Activated T-helper 2 cell treated with anti-CD3 and anti-CD28 coated beads, Interferon-gamma antibody, Interleukin-2, Interleukin-4, amounts not matched to agents 10 μg/mL and 5 μg/mL and 100 μg/mL, durations not matched to agents 14 hours and 24 hours and 36 hours (primary cell): ENCODE results near the gene PITX1. TPM values are rescaled to one million over a fixed set of nuclear protein-coding genes. Genes with fewer than 3 reads are reported as not detected.

Experiments used
- DNase-seq: peaks from one replicate; pipeline ENCODE4 v3.0.0; 2021; ENCODE audit warnings: low spot score
- H3K27ac Mint-ChIP-seq: one replicate; pipeline ENCODE4 v1.8.0; 2021; ENCODE audit warnings: mixed read lengths
- H3K27me3 Mint-ChIP-seq: one replicate; pipeline ENCODE4 v1.8.0; 2021; ENCODE audit warnings: low read depth, mixed read lengths
- H3K36me3 Mint-ChIP-seq: one replicate; pipeline ENCODE4 v1.8.0; 2021; ENCODE audit warnings: low read depth, mixed read lengths
- H3K4me1 Mint-ChIP-seq: one replicate; pipeline ENCODE4 v1.8.0; 2021; ENCODE audit warnings: low read depth, mixed read lengths
- H3K4me3 Mint-ChIP-seq: one replicate; pipeline ENCODE4 v1.8.0; 2021; ENCODE audit warnings: low read depth, mild to moderate bottlenecking, moderate library complexity, mixed read lengths
- H3K9me3 Mint-ChIP-seq: one replicate; pipeline ENCODE4 v1.8.0; 2021; ENCODE audit warnings: mixed read lengths
- intact Hi-C: fragments of 100-400 bp; cut with micrococcal nuclease; formaldehyde crosslinking; loops from one replicate; pipeline ENCODE4 v1.15.1; 2023
- total RNA-seq: library from RNA; stranded (reverse); gene quantifications from 2 replicates; pipeline ENCODE4 v1.2.3, GENCODE V29; 2022

The PITX1 gene
- total RNA-seq, 1 donor from 2014 or later, result 0.46 TPM

- DNase-seq, result no peak
- intact Hi-C loops, result no loop called here
- no peaks in the 10 kb centered on the region for H3K9me3 Mint-ChIP-seq
- H3K27me3 Mint-ChIP-seq, result peaks cover 2% of the 10 kb centered on the region
- H3K27ac Mint-ChIP-seq, result no peak overlapping the region
- H3K4me1 Mint-ChIP-seq, result no peaks in the 10 kb centered on the region
- H3K36me3 Mint-ChIP-seq, result no peaks in the 10 kb centered on the region
- H3K4me3 Mint-ChIP-seq, result no peak overlapping the region
Observed at GRCh38 chr5:135069016-135069770, 35.2 kb upstream of the PITX1 start.

- no peak for DNase-seq
- no peaks in the 10 kb centered on the region for H3K36me3 Mint-ChIP-seq
- no peaks in the 10 kb centered on the region for H3K4me1 Mint-ChIP-seq
- H3K27ac Mint-ChIP-seq, result no peak overlapping the region
- no peak overlapping the region for H3K4me3 Mint-ChIP-seq
- intact Hi-C loops, result no loop called here
- peaks cover 2% of the 10 kb centered on the region for H3K27me3 Mint-ChIP-seq
- H3K9me3 Mint-ChIP-seq, result no peaks in the 10 kb centered on the region
Observed at GRCh38 chr5:135067587-135067986, 33.6 kb upstream of the PITX1 start.

- intact Hi-C loops, result no loop called here
- no peak for DNase-seq
- Mint-ChIP-seq H3K27me3 (no peaks in the 10 kb centered on the region), H3K9me3 (no peaks in the 10 kb centered on the region), H3K4me3 (no peak overlapping the region), H3K36me3 (no peaks in the 10 kb centered on the region), H3K27ac (no peak overlapping the region), H3K4me1 (no peaks in the 10 kb centered on the region)
Observed at GRCh38 chr5:135066781-135067180, 32.8 kb upstream of the PITX1 start.

- Mint-ChIP-seq H3K4me1 (no peaks in the 10 kb centered on the region), H3K36me3 (no peaks in the 10 kb centered on the region), H3K27ac (no peak overlapping the region), H3K9me3 (no peaks in the 10 kb centered on the region), H3K4me3 (no peak overlapping the region), H3K27me3 (peaks cover under 1% of the 10 kb centered on the region)
- DNase-seq, result no peak
- intact Hi-C loops, result no loop called here
Observed at GRCh38 chr5:135065306-135066265, 31.6 kb upstream of the PITX1 start.

- intact Hi-C loops, result no loop called here
- Mint-ChIP-seq H3K27ac (no peak overlapping the region), H3K4me1 (no peaks in the 10 kb centered on the region), H3K27me3 (peaks cover 4% of the 10 kb centered on the region), H3K36me3 (no peaks in the 10 kb centered on the region), H3K9me3 (no peaks in the 10 kb centered on the region), H3K4me3 (no peak overlapping the region)
- DNase-seq, result no peak
Observed at GRCh38 chr5:135064235-135064570, 30.2 kb upstream of the PITX1 start.

GRCh38 chr5:135063511-135064234 is 29.6 kb upstream of the PITX1 start:
- Mint-ChIP-seq H3K4me1 (no peaks in the 10 kb centered on the region), H3K36me3 (no peaks in the 10 kb centered on the region), H3K9me3 (no peaks in the 10 kb centered on the region), H3K4me3 (no peak overlapping the region), H3K27me3 (peaks cover 4% of the 10 kb centered on the region), H3K27ac (no peak overlapping the region)
- no peak for DNase-seq
- intact Hi-C loops, result no loop called here

- no peaks in the 10 kb centered on the region for H3K9me3 Mint-ChIP-seq
- no peaks in the 10 kb centered on the region for H3K36me3 Mint-ChIP-seq
- H3K4me3 Mint-ChIP-seq, result no peak overlapping the region
- no peaks in the 10 kb centered on the region for H3K4me1 Mint-ChIP-seq
- no peak for DNase-seq
- peaks cover 4% of the 10 kb centered on the region for H3K27me3 Mint-ChIP-seq
- no peak overlapping the region for H3K27ac Mint-ChIP-seq
- intact Hi-C loops, result no loop called here
Observed at GRCh38 chr5:135063056-135063445, 29.0 kb upstream of the PITX1 start.

GRCh38 chr5:135062216-135063055 is 28.4 kb upstream of the PITX1 start:
- peaks cover 4% of the 10 kb centered on the region for H3K27me3 Mint-ChIP-seq
- no peak for DNase-seq
- H3K27ac Mint-ChIP-seq, result no peak overlapping the region
- H3K9me3 Mint-ChIP-seq, result no peaks in the 10 kb centered on the region
- H3K4me3 Mint-ChIP-seq, result no peak overlapping the region
- intact Hi-C loops, result no loop called here
- no peaks in the 10 kb centered on the region for H3K4me1 Mint-ChIP-seq
- no peaks in the 10 kb centered on the region for H3K36me3 Mint-ChIP-seq

- Mint-ChIP-seq H3K36me3 (no peaks in the 10 kb centered on the region), H3K27ac (no peak overlapping the region)
Observed at GRCh38 chr5:135061001-135061400, 27.0 kb upstream of the PITX1 start.

GRCh38 chr5:135060021-135060420 is 26.0 kb upstream of the PITX1 start:
- H3K4me1 Mint-ChIP-seq, result no peaks in the 10 kb centered on the region
- intact Hi-C loops, result no loop called here
- H3K27me3 Mint-ChIP-seq, result peaks cover 17% of the 10 kb centered on the region
- H3K4me3 Mint-ChIP-seq, result no peak overlapping the region
- no peaks in the 10 kb centered on the region for H3K9me3 Mint-ChIP-seq
- no peak for DNase-seq
- H3K36me3 Mint-ChIP-seq, result no peaks in the 10 kb centered on the region
- H3K27ac Mint-ChIP-seq, result no peak overlapping the region

More at GRCh38 chr5:135061001-135061400, 27.0 kb upstream of the PITX1 start:
- intact Hi-C loops, result no loop called here
- H3K4me1 Mint-ChIP-seq, result no peaks in the 10 kb centered on the region
- H3K4me3 Mint-ChIP-seq, result no peak overlapping the region
- H3K27me3 Mint-ChIP-seq, result peaks cover 11% of the 10 kb centered on the region
- H3K9me3 Mint-ChIP-seq, result no peaks in the 10 kb centered on the region
- no peak for DNase-seq

- H3K27ac Mint-ChIP-seq, result no peak overlapping the region
- H3K27me3 Mint-ChIP-seq, result peaks cover 23% of the 10 kb centered on the region
- H3K4me1 Mint-ChIP-seq, result no peaks in the 10 kb centered on the region
- H3K4me3 Mint-ChIP-seq, result no peak overlapping the region
- no peak for DNase-seq
- H3K36me3 Mint-ChIP-seq, result no peaks in the 10 kb centered on the region
- intact Hi-C loops, result no loop called here
- no peaks in the 10 kb centered on the region for H3K9me3 Mint-ChIP-seq
Observed at GRCh38 chr5:135059000-135059923, 25.2 kb upstream of the PITX1 start.
